ENCODE data around the gene FXR2.
"Not testable (repeated sequence)": the region's sequence is repeated elsewhere in the genome, so short reads cannot be mapped to it uniquely, and the experiment has no call there.

FXR2 gene

DNA sequence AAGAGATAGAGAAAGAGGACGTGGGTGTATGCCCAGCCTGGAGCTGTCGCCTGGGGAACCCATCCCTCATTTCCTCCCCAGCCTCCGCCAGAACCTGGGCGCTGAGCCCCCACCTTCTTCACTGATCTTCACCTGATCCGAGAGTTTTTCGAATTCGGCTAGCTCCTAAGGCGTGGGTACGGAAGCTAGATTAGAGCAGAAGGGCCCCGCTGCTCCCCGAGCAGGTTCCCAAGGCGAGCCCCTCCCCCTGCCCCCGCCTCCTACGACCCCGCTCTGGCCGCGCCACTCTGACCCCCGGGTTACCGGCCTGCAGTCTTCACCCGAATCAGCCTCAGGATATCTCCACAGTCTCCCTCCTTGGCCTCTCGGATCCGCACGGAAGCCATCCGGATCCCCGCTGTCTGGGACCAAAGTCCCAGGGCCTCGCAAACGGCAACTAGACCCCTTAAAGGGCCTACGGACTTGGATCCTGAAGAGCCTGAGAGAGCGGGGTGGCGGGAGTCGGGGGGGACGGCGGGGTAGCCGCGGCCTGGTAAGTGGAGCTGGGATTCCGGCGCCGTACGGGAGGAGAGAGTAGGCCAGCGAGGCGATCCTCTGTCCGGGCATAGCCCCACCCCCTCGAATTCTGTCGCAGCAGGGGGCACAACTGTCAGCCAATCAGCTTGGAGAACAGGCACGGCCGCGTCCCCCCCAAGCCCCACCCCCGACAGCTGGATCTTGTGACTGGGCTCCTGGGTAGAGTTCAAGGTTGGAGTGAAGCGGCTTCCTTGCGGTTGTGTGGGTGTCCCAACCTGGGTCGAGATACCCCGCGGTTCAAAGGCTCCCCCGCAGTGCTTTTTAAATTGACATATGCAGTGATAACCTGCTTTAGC is 12.8 kb upstream of the FXR2 start, which contains the start of gene SAT2:
TSS of gene SAT2 (minus strand) at position 572 of the 872 bp plus-strand sequence. CDS start at position 386, 186 bp downstream.
- peak; percentile 85 for DNase-seq (ENCODE audit: low spot score)

DNA sequence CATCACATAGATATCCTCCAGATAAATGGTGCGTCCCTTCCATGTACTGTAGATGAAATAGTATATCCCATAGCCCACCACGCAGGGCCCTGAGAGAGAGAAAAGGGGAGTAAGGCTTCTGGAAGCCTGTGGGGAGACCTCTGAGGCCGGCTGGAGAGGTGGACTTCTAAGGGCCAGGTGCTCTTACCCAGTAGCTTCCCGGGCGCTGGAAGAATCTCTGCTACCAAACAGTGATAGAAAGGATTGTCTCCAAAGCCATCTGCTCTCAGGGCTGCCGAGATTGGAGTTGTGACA is 12.2 kb upstream of the FXR2 start:
- DNase-seq (ENCODE audit: low spot score) = no peak

- DNase-seq (ENCODE audit: low spot score) = no peak
Observed at GRCh38 chr17:7626307-7626706, 11.6 kb upstream of the FXR2 start.

DNA sequence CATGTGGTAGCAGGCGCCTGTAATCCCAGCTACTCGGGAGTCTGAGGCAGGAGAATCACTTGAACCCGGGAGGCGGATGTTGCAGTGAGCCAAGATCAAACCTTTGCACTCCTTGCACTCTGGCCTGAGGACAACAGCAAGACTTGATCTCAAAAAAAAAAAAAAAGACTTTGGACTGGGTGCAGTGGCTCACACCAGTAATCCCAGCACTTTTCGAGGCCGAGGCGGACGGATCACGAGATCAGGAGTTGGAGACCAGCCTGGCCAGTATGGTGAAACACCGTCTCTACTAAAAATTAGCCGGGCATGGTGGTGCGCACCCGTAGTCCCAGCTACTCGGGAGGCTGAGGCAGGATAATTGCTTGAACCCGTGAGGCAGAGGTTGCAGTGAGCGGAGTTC is 11.1 kb upstream of the FXR2 start:
- DNase-seq (ENCODE audit: low spot score) = not testable (repeated sequence)

- no peak for DNase-seq (ENCODE audit: low spot score)
Observed at GRCh38 chr17:7623661-7624060, 9.0 kb upstream of the FXR2 start.

DNA sequence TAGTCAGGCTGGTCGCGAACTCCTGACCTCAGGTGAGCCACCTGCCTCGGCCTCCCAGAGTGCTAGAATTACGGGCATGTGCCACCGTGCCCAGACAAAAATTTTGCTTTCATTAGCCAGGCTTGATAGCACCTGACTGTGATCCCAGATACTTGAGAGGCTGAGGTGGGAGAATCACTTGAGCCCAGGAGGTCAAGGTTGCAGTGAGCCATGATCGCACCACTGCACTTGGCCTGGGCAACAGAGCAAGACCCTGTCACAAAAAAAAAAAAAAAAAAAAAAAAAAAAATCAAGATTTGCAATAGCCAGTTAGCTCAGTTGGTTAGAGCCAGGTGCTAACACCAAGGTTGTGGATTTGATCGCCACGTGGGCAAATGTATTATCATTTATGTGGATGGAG is 6.1 kb upstream of the FXR2 start:
- DNase-seq (ENCODE audit: low spot score) = no peak

GRCh38 chr17:7618608-7619007 is 3.9 kb upstream of the FXR2 start:
- no peak for DNase-seq (ENCODE audit: low spot score)

GRCh38 chr17:7615265-7615747 is 609 bp upstream of the FXR2 start:
- DNase-seq (ENCODE audit: low spot score) = no peak

- no peak for DNase-seq (ENCODE audit: low spot score)
Observed at GRCh38 chr17:7613769-7614424, 800 bp downstream of the FXR2 start.

GRCh38 chr17:7612294-7612640 is 2.4 kb downstream of the FXR2 start:
- DNase-seq (ENCODE audit: low spot score) = no peak

DNA sequence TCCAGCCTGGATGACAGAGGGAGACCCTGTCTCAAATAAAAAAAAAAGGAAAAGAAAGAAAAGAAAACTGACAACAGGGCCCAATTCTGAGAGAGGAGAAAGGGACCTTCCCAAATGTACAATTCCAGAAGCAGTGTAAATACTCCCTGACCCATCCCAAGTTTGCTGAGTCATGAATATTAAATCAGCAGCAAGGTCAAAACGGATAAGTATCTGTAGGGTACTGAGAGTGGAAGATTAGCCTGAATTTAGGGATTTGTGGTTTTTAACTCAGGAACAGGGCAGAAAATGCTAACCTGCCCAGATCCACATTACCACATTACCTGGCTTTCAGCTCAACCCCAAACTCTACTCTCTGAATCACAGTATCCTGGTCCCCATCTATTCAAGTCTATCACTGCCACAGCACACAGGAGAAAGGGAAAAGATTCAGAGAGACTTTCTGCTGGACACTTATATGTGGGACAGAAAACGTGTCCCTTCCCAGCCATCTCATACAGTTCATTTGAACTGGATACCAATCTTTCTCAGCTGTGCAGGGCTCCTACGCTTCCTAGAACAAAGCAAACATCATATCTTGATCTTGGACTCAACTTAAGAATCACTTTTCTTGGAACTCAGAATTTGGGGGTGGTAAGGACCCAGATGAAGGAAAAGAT is 2.9 kb downstream of the FXR2 start:
- no peak for DNase-seq (ENCODE audit: low spot score)

- no peak for DNase-seq (ENCODE audit: low spot score)
Observed at GRCh38 chr17:7610641-7611040, 4.1 kb downstream of the FXR2 start.

- DNase-seq (ENCODE audit: low spot score) = no peak
Observed at GRCh38 chr17:7606280-7606679, 8.4 kb downstream of the FXR2 start.

DNA sequence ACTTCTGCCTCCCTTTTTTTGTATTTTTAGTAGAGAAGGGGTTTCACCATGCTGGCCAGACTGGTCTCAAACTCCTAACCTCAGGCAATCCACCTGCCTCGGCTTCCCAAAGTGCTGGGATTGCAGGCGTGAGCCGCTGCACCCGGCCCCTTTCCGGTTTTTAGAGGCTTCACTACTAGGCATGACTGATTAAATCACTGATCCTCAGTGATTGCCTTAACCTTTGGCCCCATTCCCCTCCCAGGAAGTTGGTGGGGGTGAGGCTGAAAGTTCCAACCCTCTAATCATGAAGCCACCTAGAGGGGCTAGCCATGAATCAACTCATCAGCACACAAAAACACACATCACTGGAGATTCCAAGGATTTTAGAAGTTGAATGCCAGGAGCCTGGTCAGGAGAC is 17.1 kb downstream of the FXR2 start:
- not testable (repeated sequence) for DNase-seq (ENCODE audit: low spot score)

GRCh38 chr17:7593296-7593695 is 21.4 kb downstream of the FXR2 start:
- no peak for DNase-seq (ENCODE audit: low spot score)

DNA sequence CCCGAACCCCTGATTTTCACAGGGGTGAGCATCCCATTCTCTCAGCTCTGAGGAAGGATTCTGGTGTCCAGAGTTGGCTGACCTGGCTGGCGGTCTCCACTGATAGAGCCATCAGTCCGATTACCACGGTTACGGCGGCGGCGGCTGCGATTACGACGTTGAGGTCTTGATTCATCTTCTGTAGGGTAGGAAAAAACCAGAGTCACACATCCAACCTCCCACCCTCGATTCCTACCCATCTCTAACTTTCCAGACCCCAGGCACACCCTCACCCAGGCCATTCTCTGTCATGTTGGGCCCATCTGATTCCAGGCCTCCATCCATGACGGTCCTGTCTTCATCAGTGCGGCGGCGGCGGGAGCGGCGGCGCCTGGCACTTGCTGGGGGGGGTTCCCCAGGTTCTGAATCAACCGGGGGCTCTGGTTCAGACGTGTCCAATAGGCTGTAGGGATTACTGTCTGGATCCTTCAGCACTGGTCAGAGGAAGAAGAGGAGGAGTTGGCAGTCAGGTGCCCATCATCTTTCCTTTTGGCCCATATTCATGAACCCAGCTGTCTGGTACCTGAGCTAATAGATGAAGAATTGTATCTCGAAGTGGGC is 22.2 kb downstream of the FXR2 start:
- no peak for DNase-seq (ENCODE audit: low spot score)

GRCh38 chr17:7591596-7591995 is 23.1 kb downstream of the FXR2 start:
- no peak for DNase-seq (ENCODE audit: low spot score)

- no peak for DNase-seq (ENCODE audit: low spot score)
Observed at GRCh38 chr17:7590743-7591142, 24.0 kb downstream of the FXR2 start.

- DNase-seq (ENCODE audit: low spot score) = no peak
Observed at GRCh38 chr17:7589891-7590691, 24.6 kb downstream of the FXR2 start, which contains the start of gene SOX15. SOX15 (minus strand) TSS chr17:7590094; CDS start chr17:7589676, 418 bp downstream.

DNA sequence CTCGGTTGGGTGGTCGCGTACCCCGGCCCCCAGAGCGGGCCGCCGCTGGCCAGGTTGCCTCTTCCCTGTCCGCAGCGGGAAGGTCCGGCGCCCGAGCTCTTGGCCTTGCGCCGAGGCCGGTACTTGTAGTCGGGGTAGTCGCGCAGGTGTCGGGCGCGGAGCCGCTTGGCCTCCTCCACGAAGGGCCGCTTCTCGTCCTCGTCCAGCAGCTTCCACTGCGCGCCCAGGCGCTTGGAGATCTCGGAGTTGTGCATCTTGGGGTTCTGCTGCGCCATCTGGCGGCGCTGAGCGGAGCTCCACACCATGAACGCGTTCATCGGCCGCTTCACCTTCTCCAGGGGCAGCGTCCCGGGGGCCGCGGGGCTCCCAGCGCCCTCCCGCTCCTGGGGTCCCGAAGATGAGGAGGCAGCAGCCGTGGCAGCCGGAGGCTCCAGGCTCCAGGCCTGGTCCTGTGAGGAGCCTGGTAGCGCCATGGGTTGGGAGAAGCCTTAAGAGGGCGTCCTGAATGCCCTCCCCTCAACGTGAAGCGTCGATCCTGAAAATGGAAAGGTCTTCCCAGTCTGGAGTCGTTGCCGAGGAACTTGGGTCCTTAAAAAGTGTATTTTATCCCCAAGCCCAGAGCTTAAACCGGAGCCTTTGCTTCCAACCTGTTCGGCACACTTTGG is 25.4 kb downstream of the FXR2 start:
- DNase-seq (ENCODE audit: low spot score) = peak; percentile 65

DNA sequence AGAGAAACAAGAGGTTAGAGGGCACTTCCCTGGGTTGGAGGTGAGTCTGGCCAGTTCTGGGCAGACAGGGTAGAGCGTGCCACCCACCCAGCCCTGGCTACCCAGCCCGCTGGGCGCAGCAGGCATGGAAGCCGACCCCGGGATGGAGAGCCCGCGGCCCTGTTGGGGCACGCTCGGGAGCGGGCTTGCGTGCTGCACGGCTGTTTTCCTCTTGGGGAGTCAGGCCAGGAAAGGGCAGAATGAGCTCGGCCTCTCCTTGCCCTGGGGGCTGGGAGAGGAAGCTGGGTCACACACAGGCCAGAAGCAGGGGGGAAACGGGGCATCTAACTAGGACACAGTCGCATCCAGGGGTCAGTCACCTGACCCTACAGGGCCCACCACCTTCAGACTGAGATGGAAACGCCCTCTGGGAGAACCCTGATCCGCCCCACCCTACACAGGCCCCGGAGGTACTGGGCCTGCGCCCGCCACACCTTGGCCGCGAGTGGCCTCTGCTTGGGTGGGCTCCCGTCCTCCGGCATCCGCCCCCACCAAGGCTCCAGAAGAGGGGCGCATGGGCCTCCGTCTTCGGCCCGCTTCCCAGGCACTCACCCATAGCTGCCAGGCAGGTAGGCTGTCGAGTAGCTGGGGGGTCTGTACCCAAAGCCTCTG is 26.0 kb downstream of the FXR2 start:
- no peak for DNase-seq (ENCODE audit: low spot score)

Data from CD4-positive, alpha-beta T cell treated with Interleukin-15 for 4 hours (primary cell).